ENCODE results near the gene RGL2.
"Not testable (repeated sequence)": the region's sequence is repeated elsewhere in the genome, so short reads cannot be mapped to it uniquely, and the experiment has no call there.

RGL2 gene

DNA sequence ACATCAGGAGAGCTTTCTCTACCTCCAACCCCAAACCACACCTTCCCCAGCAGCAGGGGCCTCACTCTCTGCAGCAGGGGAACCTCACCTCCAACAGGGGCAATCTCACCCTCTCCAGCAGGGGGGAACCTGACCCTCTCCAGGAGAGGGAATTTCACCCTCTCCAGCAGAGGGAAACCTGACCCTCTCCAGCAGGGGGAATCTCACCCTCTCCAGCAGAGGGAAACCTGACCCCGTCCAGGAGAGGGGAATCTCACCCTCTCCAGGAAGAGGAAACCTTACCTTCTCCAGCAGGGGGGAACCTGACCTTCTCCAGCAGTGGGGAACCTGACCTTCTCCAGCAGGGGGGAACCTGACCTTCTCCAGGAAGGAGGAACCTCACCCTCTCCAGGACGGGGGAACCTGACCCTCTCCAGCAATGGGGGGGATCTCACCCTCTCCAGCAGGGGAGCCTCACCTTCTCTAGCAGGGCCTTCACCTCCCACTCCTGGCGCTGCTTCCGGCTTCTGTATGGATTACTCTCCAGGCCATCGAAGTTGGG, 18.7 kb downstream of the RGL2 start:
- no peak overlapping the region for H3K9ac ChIP-seq (ENCODE audit: low read depth in 1 of 2, low read length in 2 of 2)
- peaks cover 25 to 29% of the 10 kb centered on the region in 2 donors for H3K4me1 ChIP-seq (ENCODE audit: control insufficient read depth in 1 of 2, insufficient read depth in 2 of 2, low read length in 2 of 2)
- H3K9me3 ChIP-seq (ENCODE audit: control insufficient read depth in 1 of 2, low read length in 2 of 2): no peaks in the 10 kb centered on the region
- H3K4me3 ChIP-seq (ENCODE audit: low read depth in 1 of 2, low read length in 2 of 2): no peak overlapping the region
- peaks cover 32 to 64% of the 10 kb centered on the region in 2 donors for H3K36me3 ChIP-seq (ENCODE audit: control insufficient read depth in 1 of 2, insufficient read depth in 2 of 2, low read length in 2 of 2)
- H3K27me3 ChIP-seq (ENCODE audit: control insufficient read depth in 1 of 2, insufficient read depth in 2 of 2, low read length in 2 of 2): no peaks in the 10 kb centered on the region
- no peak overlapping the region for H3K27ac ChIP-seq (ENCODE audit: low read depth, low read length)

DNA sequence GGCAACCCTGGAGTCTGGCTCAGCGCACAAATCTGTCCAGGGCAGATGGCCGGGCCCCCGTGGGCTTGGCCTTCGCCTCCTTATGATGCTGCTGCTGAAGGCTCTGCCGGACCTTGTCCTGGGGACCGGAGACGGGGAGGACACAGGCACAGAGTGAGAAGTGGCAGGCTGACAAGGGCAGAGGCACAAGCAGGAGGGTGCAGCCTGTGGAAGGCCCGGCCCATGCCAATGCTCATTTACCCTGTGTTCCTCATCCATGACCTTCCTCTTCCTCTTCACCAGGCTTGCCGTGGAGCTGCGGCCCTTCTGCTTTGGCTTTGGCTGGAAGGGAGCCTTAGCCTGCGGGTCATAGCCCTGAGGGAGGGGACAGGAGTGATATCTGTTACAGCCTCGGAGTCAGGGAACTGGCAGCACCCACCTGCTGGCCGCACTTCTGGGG, 19.5 kb downstream of the RGL2 start:
- H3K9me3 ChIP-seq (ENCODE audit: control insufficient read depth in 1 of 2, low read length in 2 of 2): no peaks in the 10 kb centered on the region
- no peak overlapping the region for H3K9ac ChIP-seq (ENCODE audit: low read depth in 1 of 2, low read length in 2 of 2)
- no peaks in the 10 kb centered on the region for H3K27me3 ChIP-seq (ENCODE audit: control insufficient read depth in 1 of 2, insufficient read depth in 2 of 2, low read length in 2 of 2)
- peaks cover 33 to 37% of the 10 kb centered on the region in 2 donors for H3K4me1 ChIP-seq (ENCODE audit: control insufficient read depth in 1 of 2, insufficient read depth in 2 of 2, low read length in 2 of 2)
- H3K36me3 ChIP-seq (ENCODE audit: control insufficient read depth in 1 of 2, insufficient read depth in 2 of 2, low read length in 2 of 2): peaks cover 36 to 65% of the 10 kb centered on the region in 2 donors
- no peak overlapping the region for H3K27ac ChIP-seq (ENCODE audit: low read depth, low read length)
- H3K4me3 ChIP-seq (ENCODE audit: low read depth in 1 of 2, low read length in 2 of 2): no peak overlapping the region

DNA sequence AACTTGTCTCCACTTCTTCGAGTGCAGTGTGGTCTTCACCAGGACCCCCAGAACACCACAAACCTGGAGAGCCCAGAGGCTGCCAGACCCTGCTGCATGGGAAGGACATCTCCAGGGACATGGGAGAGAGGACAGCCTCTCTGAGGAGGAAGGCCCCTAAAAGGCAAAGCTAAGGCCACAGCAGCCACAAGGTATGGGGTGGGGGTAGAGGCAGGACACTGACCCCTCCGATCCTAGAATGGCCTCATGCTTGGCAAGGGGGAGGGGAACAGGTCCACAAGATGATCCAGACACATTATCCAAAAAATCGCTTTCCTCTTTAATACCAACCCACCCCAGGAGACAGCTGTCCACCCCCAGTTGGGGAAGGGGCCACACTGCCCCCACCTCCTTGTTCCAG, 19.9 kb downstream of the RGL2 start:
- H3K36me3 ChIP-seq (ENCODE audit: control insufficient read depth in 1 of 2, insufficient read depth in 2 of 2, low read length in 2 of 2): peaks cover 38 to 63% of the 10 kb centered on the region in 2 donors
- H3K9me3 ChIP-seq (ENCODE audit: control insufficient read depth in 1 of 2, low read length in 2 of 2): no peaks in the 10 kb centered on the region
- peaks cover 36 to 41% of the 10 kb centered on the region in 2 donors for H3K4me1 ChIP-seq (ENCODE audit: control insufficient read depth in 1 of 2, insufficient read depth in 2 of 2, low read length in 2 of 2)
- no peak overlapping the region for H3K9ac ChIP-seq (ENCODE audit: low read depth in 1 of 2, low read length in 2 of 2)
- H3K27ac ChIP-seq (ENCODE audit: low read depth, low read length): no peak overlapping the region
- H3K4me3 ChIP-seq (ENCODE audit: low read depth in 1 of 2, low read length in 2 of 2): no peak overlapping the region
- H3K27me3 ChIP-seq (ENCODE audit: control insufficient read depth in 1 of 2, insufficient read depth in 2 of 2, low read length in 2 of 2): no peaks in the 10 kb centered on the region

DNA sequence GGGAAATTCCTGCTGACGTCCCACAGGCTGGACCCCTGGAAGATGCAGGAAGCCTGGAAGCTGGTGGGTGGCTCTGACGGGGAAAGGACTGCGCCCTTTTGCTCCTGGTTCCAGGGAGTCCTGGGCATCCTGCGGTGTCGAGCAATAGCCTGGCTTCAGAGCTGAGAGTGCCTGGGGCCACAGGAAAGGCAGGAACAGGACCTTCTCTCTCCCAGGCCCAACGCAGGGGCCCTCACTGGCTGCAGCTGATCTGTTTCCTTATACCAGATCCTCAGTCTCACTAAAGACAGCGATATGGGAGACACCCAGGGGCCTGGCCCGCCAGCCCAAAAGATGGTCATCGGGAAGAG, 20.4 kb downstream of the RGL2 start:
- Histone ChIP-seq H3K4me1 (ENCODE audit: control insufficient read depth in 1 of 2, insufficient read depth in 2 of 2, low read length in 2 of 2) (peaks cover 36 to 46% of the 10 kb centered on the region in 2 donors), H3K4me3 (ENCODE audit: low read depth in 1 of 2, low read length in 2 of 2) (no peak overlapping the region), H3K27me3 (ENCODE audit: control insufficient read depth in 1 of 2, insufficient read depth in 2 of 2, low read length in 2 of 2) (no peaks in the 10 kb centered on the region), H3K9ac (ENCODE audit: low read depth in 1 of 2, low read length in 2 of 2) (no peak overlapping the region), H3K27ac (ENCODE audit: low read depth, low read length) (no peak overlapping the region), H3K36me3 (ENCODE audit: control insufficient read depth in 1 of 2, insufficient read depth in 2 of 2, low read length in 2 of 2) (peaks cover 36 to 59% of the 10 kb centered on the region in 2 donors), H3K9me3 (ENCODE audit: control insufficient read depth in 1 of 2, low read length in 2 of 2) (no peaks in the 10 kb centered on the region)

DNA sequence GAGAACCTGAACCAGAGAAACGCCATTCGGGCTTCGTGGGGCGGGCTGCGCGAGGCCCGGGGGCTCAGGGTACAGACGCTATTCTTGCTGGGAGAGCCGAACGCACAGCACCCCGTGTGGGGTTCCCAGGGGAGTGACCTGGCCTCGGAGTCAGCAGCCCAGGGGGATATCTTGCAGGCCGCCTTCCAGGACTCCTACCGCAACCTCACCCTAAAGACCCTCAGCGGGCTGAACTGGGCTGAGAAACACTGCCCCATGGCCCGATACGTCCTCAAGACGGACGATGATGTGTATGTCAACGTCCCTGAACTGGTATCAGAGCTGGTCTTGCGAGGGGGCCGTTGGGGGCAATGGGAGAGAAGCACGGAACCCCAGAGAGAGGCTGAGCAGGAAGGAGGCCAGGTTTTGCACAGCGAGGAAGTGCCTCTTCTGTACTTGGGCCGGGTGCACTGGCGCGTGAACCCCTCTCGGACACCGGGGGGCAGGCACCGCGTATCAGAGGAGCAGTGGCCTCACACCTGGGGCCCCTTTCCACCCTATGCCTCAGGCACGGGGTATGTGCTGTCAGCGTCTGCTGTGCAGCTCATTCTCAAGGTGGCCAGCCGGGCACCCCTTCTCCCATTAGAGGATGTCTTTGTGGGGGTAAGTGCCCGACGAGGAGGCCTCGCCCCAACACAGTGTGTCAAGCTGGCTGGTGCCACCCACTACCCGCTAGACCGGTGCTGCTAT, 20.9 kb downstream of the RGL2 start:
- Histone ChIP-seq H3K4me1 (ENCODE audit: control insufficient read depth in 1 of 2, insufficient read depth in 2 of 2, low read length in 2 of 2) (peaks cover 41 to 51% of the 10 kb centered on the region in 2 donors), H3K27ac (ENCODE audit: low read depth, low read length) (peak overlapping the region; percentile 85), H3K36me3 (ENCODE audit: control insufficient read depth in 1 of 2, insufficient read depth in 2 of 2, low read length in 2 of 2) (peaks cover 36 to 58% of the 10 kb centered on the region in 2 donors), H3K9ac (ENCODE audit: low read depth in 1 of 2, low read length in 2 of 2) (peak overlapping the region; percentile 75 to 86), H3K27me3 (ENCODE audit: control insufficient read depth in 1 of 2, insufficient read depth in 2 of 2, low read length in 2 of 2) (no peaks in the 10 kb centered on the region), H3K9me3 (ENCODE audit: control insufficient read depth in 1 of 2, low read length in 2 of 2) (no peaks in the 10 kb centered on the region), H3K4me3 (ENCODE audit: low read depth in 1 of 2, low read length in 2 of 2) (peak overlapping the region; percentile 80 to 85)

DNA sequence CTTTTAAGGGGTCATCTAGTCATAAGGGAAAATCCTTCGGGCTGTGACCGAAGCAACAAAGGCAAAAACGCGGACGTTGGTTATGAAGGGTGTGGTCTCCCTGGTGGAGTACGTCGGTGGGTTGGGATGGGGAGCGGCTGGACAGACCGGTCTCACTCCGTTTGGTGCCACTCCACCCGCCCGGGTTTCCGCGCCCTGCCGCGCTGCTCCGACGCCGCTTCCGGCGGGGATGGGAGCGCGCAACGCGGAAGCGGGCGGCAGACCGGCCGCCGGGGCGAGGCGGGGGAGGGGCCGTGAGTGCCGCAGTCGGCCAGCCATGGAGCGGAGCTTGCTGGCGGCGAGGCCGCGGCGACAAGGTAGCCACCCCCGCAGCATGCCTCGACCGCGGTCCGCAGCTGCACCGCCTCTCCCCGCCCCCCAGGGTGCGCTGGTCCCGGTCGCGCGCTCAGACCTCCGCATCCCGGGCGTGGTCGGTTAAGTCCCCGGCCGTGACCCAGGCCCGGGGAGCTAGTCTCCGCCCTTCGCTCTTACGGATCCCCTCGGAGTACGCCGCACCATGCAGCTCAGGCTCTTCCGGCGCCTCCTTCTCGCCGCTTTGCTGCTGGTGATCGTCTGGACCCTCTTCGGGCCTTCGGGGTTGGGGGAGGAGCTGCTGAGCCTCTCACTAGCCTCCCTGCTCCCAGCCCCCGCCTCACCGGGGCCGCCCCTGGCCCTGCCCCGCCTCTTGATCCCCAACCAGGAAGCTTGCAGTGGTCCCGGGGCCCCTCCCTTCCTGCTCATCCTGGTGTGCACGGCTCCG, 21.7 kb downstream of the RGL2 start, which contains the start of gene B3GALT4:
Gene B3GALT4, plus strand, starts transcription at position 260 of the 799 bp plus-strand sequence. Its CDS starts 297 bp downstream, at position 557.
- H3K4me1 ChIP-seq (ENCODE audit: control insufficient read depth in 1 of 2, insufficient read depth in 2 of 2, low read length in 2 of 2): peaks cover 45 to 57% of the 10 kb centered on the region in 2 donors
- peak within 1 kb of the TSS; percentile 80 to 85 for H3K4me3 ChIP-seq (ENCODE audit: low read depth in 1 of 2, low read length in 2 of 2)
- H3K9ac ChIP-seq (ENCODE audit: low read depth in 1 of 2, low read length in 2 of 2): peak within 1 kb of the TSS; percentile 75 to 86
- no peaks in the 10 kb centered on the region for H3K9me3 ChIP-seq (ENCODE audit: control insufficient read depth in 1 of 2, low read length in 2 of 2)
- peak within 1 kb of the TSS; percentile 85 for H3K27ac ChIP-seq (ENCODE audit: low read depth, low read length)
- H3K36me3 ChIP-seq (ENCODE audit: control insufficient read depth in 1 of 2, insufficient read depth in 2 of 2, low read length in 2 of 2): peaks cover 36 to 58% of the 10 kb centered on the region in 2 donors
- no peaks in the 10 kb centered on the region for H3K27me3 ChIP-seq (ENCODE audit: control insufficient read depth in 1 of 2, insufficient read depth in 2 of 2, low read length in 2 of 2)

DNA sequence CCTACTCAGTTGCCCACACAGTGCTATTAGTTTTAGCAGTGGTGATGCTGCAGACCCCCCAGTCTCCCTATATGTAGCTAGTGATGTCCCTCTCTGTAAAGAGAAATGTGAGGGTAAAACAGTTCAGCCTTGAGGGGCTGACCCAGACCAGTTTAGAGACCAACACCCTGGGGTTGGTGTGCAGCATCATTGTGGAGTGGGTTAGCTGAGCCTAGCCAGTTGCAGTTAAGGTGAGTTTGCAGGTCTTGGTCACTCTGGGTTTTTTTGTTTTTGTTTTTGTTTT, 22.2 kb downstream of the RGL2 start:
- Histone ChIP-seq H3K9ac (ENCODE audit: low read depth in 1 of 2, low read length in 2 of 2) (peak overlapping the region; percentile 75 to 86), H3K4me1 (ENCODE audit: control insufficient read depth in 1 of 2, insufficient read depth in 2 of 2, low read length in 2 of 2) (peaks cover 45 to 57% of the 10 kb centered on the region in 2 donors), H3K36me3 (ENCODE audit: control insufficient read depth in 1 of 2, insufficient read depth in 2 of 2, low read length in 2 of 2) (peaks cover 33 to 53% of the 10 kb centered on the region in 2 donors), H3K27me3 (ENCODE audit: control insufficient read depth in 1 of 2, insufficient read depth in 2 of 2, low read length in 2 of 2) (no peaks in the 10 kb centered on the region), H3K9me3 (ENCODE audit: control insufficient read depth in 1 of 2, low read length in 2 of 2) (no peaks in the 10 kb centered on the region), H3K27ac (ENCODE audit: low read depth, low read length) (peak overlapping the region; percentile 80), H3K4me3 (ENCODE audit: low read depth in 1 of 2, low read length in 2 of 2) (peak overlapping the region; percentile 80 to 85)

DNA sequence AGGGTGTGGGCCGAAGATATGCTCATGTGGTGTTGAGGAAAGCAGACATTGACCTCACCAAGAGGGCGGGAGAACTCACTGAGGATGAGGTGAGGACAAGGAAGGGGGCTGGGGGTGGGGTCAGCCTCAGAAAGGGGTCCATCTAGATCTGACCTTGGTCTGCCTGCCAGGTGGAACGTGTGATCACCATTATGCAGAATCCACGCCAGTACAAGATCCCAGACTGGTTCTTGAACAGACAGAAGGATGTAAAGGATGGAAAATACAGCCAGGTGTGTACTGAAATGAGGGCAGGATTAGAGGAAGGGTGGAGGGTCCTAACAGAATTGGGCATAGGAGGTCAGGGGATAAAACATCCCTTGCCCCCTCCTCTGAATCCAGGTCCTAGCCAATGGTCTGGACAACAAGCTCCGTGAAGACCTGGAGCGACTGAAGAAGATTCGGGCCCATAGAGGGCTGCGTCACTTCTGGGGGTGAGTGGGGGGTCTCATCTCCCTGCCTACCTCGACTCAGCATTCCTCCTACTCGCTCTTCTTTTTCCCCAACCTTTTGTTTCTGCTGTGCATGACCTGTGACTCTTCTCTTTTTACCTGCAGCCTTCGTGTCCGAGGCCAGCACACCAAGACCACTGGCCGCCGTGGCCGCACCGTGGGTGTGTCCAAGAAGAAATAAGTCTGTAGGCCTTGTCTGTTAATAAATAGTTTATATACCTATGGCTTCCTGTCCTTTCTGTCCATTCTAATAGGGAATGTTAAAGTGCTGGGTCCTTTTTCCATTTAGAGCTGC, 22.8 kb downstream of the RGL2 start:
- H3K27ac ChIP-seq (ENCODE audit: low read depth, low read length): not testable (repeated sequence)
- peak overlapping the region; percentile 75 to 86 for H3K9ac ChIP-seq (ENCODE audit: low read depth in 1 of 2, low read length in 2 of 2)
- peaks cover 28 to 49% of the 10 kb centered on the region in 2 donors for H3K36me3 ChIP-seq (ENCODE audit: control insufficient read depth in 1 of 2, insufficient read depth in 2 of 2, low read length in 2 of 2)

DNA sequence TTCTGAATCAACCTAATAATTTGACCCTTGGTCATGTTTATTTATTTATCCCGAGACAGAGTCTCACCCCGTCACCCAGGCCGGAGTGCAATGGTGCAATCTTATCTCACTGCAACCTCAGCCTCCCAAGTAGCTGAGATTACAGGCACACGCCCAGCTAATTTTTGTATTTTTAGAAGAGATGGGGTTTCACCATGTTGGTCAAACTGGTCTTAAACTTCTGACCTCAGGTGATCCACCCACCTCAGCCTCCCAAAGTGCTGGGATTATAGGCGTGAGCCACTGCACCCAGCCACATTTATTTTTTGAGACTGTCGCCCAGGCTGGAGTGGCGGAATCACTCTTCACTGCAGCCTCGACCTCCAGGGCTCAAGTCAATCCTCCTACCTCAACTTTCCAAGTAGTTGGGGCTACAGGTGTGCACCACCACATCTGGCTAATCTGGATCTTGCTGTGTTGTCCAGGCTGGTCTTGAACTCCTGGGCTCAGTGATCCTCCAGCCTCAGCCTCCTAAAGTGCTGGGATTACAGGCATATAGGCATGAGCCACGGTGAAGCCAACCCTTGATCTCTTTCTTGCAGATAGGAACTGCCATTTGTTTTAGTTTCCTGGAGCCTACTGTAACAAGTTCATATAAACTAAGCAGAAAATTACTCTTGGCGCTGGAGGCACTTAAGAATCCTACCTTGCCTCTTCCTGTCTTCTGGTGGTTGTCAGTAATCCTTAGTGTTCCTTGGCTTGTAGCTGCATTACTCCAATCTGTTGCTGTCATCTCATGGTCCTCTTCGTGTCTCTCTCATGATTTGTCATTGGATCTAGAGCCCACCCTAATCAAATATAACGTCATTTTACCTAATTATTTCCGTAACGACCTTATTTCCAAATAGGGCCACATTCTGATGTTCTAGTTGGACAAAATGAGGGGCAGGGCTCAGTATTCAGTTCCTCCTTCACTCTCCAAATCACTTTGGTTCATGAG, 24.5 kb downstream of the RGL2 start:
- Histone ChIP-seq H3K27ac (ENCODE audit: low read depth, low read length) (no peak overlapping the region), H3K4me1 (ENCODE audit: control insufficient read depth in 1 of 2, insufficient read depth in 2 of 2, low read length in 2 of 2) (peaks cover 49 to 61% of the 10 kb centered on the region in 2 donors), H3K36me3 (ENCODE audit: control insufficient read depth in 1 of 2, insufficient read depth in 2 of 2, low read length in 2 of 2) (peaks cover 26 to 37% of the 10 kb centered on the region in 2 donors), H3K4me3 (ENCODE audit: low read depth in 1 of 2, low read length in 2 of 2) (peak overlapping the region; percentile 81 to 98), H3K27me3 (ENCODE audit: control insufficient read depth in 1 of 2, insufficient read depth in 2 of 2, low read length in 2 of 2) (no peaks in the 10 kb centered on the region), H3K9me3 (ENCODE audit: control insufficient read depth in 1 of 2, low read length in 2 of 2) (no peaks in the 10 kb centered on the region), H3K9ac (ENCODE audit: low read depth in 1 of 2, low read length in 2 of 2) (peak overlapping the region; percentile 35 to 98)

More for the DNA sequence above, 22.8 kb downstream of the RGL2 start:
- H3K9me3 ChIP-seq (ENCODE audit: control insufficient read depth in 1 of 2, low read length in 2 of 2); H3K27me3 ChIP-seq (ENCODE audit: control insufficient read depth in 1 of 2, insufficient read depth in 2 of 2, low read length in 2 of 2): not testable (repeated sequence)
- Histone ChIP-seq H3K4me1 (ENCODE audit: control insufficient read depth in 1 of 2, insufficient read depth in 2 of 2, low read length in 2 of 2) (peaks cover 47 to 59% of the 10 kb centered on the region in 2 donors), H3K4me3 (ENCODE audit: low read depth in 1 of 2, low read length in 2 of 2) (peak overlapping the region; percentile 80 to 85)
